ENCODE measurements around the gene OPN5.
A peak's percentile ranks its signal among the peaks of the same experiment; 100 is the strongest.
"Not testable (repeated sequence)": the region's sequence is repeated elsewhere in the genome, so short reads cannot be mapped to it uniquely, and the experiment has no call there.

OPN5 gene

GRCh38 chr6:47781732-47782131 is at the start of gene OPN5:
TSS of gene OPN5 (plus strand) at chr6:47782032. CDS start at chr6:47782067, 35 bp downstream.
- DNase-seq, result no peak

- peak; percentile 24 for DNase-seq
These were observed 47.8 kb upstream of the OPN5 start for GRCh38 chr6:47733879-47734558.

GRCh38 chr6:47734831-47735481 is 46.9 kb upstream of the OPN5 start:
- DNase-seq, result no peak

- no peak for DNase-seq
These were observed 45.6 kb upstream of the OPN5 start for GRCh38 chr6:47736083-47736700.

- no peak for DNase-seq
These were observed 44.4 kb upstream of the OPN5 start for GRCh38 chr6:47737406-47737805.

GRCh38 chr6:47740714-47741113 is 41.1 kb upstream of the OPN5 start:
- DNase-seq, result no peak

- DNase-seq, result no peak
These were observed 40.0 kb upstream of the OPN5 start for GRCh38 chr6:47741807-47742206.

GRCh38 chr6:47743744-47744143 is 38.1 kb upstream of the OPN5 start:
- DNase-seq, result no peak

- not testable (repeated sequence) for DNase-seq
These were observed 36.6 kb upstream of the OPN5 start for GRCh38 chr6:47745269-47745668.

- no peak for DNase-seq
These were observed 32.1 kb upstream of the OPN5 start for GRCh38 chr6:47749757-47750156.

GRCh38 chr6:47752801-47753200 is 29.0 kb upstream of the OPN5 start:
- DNase-seq, result no peak

GRCh38 chr6:47759364-47759763 is 22.5 kb upstream of the OPN5 start:
- no peak for DNase-seq

- DNase-seq, result no peak
These were observed 19.3 kb upstream of the OPN5 start for GRCh38 chr6:47762502-47762901.

GRCh38 chr6:47766445-47766844 is 15.4 kb upstream of the OPN5 start:
- DNase-seq, result no peak

- no peak for DNase-seq
These were observed 14.7 kb upstream of the OPN5 start for GRCh38 chr6:47767102-47767501.

- no peak for DNase-seq
These were observed 11.8 kb upstream of the OPN5 start for GRCh38 chr6:47769982-47770381.

GRCh38 chr6:47772359-47772758 is 9.5 kb upstream of the OPN5 start:
- DNase-seq, result no peak

GRCh38 chr6:47773005-47773404 is 8.8 kb upstream of the OPN5 start:
- no peak for DNase-seq

GRCh38 chr6:47780510-47781356 is 1.1 kb upstream of the OPN5 start:
- DNase-seq, result peak; percentile 44

GRCh38 chr6:47785182-47785581 is 3.4 kb downstream of the OPN5 start:
- DNase-seq, result no peak

GRCh38 chr6:47787620-47788497 is 6.0 kb downstream of the OPN5 start:
- peak; percentile 67 for DNase-seq

GRCh38 chr6:47788498-47788884 is 6.7 kb downstream of the OPN5 start:
- no peak for DNase-seq

Measured in RPMI8226 (cell line).